Ascending aorta (tissue), 2 donors: ENCODE results near the gene PIP5K1B. TPM values are rescaled to one million over a fixed set of nuclear protein-coding genes. Genes with fewer than 3 reads are reported as not detected.

Source experiments
- DNase-seq, 2 donors: peaks; one replicate each; pipeline ENCODE4 v3.0.0-alpha.2; 2019; ENCODE audit warnings: low spot score in 2 of 2
- H3K27ac ChIP-seq, 2 donors: fragments of 200-600 bp; sonication (generic); one replicate each; pipeline ENCODE4 v1.5.1; 2016 to 2017; ENCODE audit warnings: mild to moderate bottlenecking in 1 of 2
- H3K27me3 ChIP-seq: fragments of 200-600 bp; sonication (generic); one replicate; pipeline ENCODE4 v1.5.1; 2017
- H3K36me3 ChIP-seq, 2 donors: fragments of 200-600 bp; sonication (generic); one replicate each; pipeline ENCODE4 v1.5.1; 2016
- H3K4me1 ChIP-seq, 2 donors: fragments of 200-600 bp; sonication (generic); one replicate each; pipeline ENCODE4 v1.5.1; 2016 to 2017; ENCODE audit warnings: mild to moderate bottlenecking in 1 of 2
- H3K4me3 ChIP-seq, 2 donors: fragments of 200-600 bp; sonication (generic); one replicate each; pipeline ENCODE4 v1.5.1; 2016 to 2017; ENCODE audit warnings: mild to moderate bottlenecking in 1 of 2
- H3K9me3 ChIP-seq, 2 donors: fragments of 200-600 bp; sonication (generic); one replicate each; pipeline ENCODE4 v1.5.1; 2016
- intact Hi-C: fragments of 100-400 bp; cut with DNase I; formaldehyde crosslinking; loops from one replicate; pipeline ENCODE4 v1.15.1; 2023
- total RNA-seq: library from RNA; depleted of rRNA; stranded (reverse); fragments of >200 nt; gene quantifications from one replicate; pipeline ENCODE4 v1.1.0, GENCODE V29; 2016
- TF ChIP-seq, protein P1 (sequence below), 3 experiments: fragments of 200-600 bp in 2 of 3; fragments of 450-650 bp in 1 of 3; sonication (generic) in 2 of 3; IDR thresholded peaks; one replicate each; pipeline ENCODE4 v1.5.1; 2016 to 2019; ENCODE audit warnings: antibody characterized with exemption in 3 of 3, mild to moderate bottlenecking in 1 of 3, moderate library complexity in 1 of 3

PIP5K1B gene
- total RNA-seq, 1 donor from 2014 or later = 0.85 TPM

DNA sequence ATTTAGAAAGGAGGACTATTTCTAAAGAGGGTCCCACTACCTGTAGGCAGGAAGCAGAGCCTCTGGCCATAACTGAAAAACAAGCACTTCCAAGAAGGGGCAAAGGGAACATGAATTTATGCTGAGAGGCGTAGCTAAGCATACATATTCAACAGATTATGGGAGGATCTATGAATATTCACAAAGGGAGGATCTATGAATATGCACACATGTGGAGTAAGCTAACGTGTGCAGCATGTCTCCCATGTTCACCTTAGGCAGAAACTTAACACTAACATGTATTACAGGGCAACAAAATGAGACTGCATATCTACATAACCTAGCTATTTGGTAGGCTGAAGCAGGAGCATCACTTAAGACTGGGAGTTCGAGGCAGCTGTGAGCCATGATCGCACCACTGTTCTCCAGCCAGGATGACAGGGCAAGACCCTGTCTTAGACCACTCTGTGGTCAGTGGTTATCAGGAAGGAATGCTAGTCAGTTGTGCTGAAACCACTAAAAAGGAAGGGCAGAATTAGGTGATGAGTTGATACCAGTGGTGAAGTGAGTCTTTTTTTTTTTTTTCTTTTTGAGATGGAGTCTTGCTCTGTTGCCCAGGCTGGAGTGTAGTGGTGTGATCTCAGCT lies 351.3 kb downstream of the PIP5K1B start:
- Histone ChIP-seq H3K4me1 (peaks cover 4% of the 10 kb centered on the region in 2 donors), H3K4me3 (no peak overlapping the region), H3K9me3 (no peaks in the 10 kb centered on the region), H3K27me3 (no peaks in the 10 kb centered on the region), H3K27ac (no peak overlapping the region), H3K36me3 (no peaks in the 10 kb centered on the region)
- intact Hi-C loops = no loop called here
- no peak for DNase-seq
- TF ChIP-seq, protein P1, sequence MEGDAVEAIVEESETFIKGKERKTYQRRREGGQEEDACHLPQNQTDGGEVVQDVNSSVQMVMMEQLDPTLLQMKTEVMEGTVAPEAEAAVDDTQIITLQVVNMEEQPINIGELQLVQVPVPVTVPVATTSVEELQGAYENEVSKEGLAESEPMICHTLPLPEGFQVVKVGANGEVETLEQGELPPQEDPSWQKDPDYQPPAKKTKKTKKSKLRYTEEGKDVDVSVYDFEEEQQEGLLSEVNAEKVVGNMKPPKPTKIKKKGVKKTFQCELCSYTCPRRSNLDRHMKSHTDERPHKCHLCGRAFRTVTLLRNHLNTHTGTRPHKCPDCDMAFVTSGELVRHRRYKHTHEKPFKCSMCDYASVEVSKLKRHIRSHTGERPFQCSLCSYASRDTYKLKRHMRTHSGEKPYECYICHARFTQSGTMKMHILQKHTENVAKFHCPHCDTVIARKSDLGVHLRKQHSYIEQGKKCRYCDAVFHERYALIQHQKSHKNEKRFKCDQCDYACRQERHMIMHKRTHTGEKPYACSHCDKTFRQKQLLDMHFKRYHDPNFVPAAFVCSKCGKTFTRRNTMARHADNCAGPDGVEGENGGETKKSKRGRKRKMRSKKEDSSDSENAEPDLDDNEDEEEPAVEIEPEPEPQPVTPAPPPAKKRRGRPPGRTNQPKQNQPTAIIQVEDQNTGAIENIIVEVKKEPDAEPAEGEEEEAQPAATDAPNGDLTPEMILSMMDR (IDR thresholded peaks at IDR 0.05) = no peak

DNA sequence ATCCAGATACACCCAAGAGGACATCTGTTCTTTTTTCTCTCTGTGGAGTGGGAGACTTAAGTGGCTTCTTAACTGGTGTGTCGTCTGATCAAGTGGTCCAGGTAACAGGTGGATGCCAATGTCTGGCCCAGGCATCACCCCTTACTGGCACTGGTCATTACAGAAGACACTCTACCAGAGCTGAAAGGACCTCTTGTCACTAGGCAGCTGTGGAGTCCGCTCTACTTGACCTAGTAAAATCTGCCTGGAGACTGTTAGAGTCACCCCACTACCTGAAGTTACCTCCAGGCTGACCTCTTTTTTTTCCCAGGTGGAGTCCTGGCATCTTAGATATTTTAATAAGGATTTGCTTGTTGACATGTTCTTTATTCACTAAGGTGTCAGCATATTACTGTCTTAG lies 353.1 kb downstream of the PIP5K1B start:
- H3K27ac ChIP-seq = no peak overlapping the region
- no peaks in the 10 kb centered on the region for H3K9me3 ChIP-seq
- H3K4me3 ChIP-seq = no peak overlapping the region
- peaks cover 4 to 9% of the 10 kb centered on the region in 2 donors for H3K4me1 ChIP-seq
- H3K27me3 ChIP-seq = no peaks in the 10 kb centered on the region
- intact Hi-C loops = no loop called here
- no peaks in the 10 kb centered on the region for H3K36me3 ChIP-seq
- TF ChIP-seq, protein P1 (IDR thresholded peaks at IDR 0.05) = no peak
- DNase-seq = no peak

Other genes with a start within 250 kb of the PIP5K1B start
- not detected for gene TMEM252, start 164.4 kb upstream of the PIP5K1B start, total RNA-seq